HepG2 (cell line): ENCODE data around the gene CD19. TPM values are rescaled to one million over a fixed set of nuclear protein-coding genes. Genes with fewer than 3 reads are reported as not detected.

ENCODE experiments used
- AGO1 ChIP-seq: fragments of 200-400 bp; formaldehyde crosslinking; IDR thresholded peaks from 2 replicates; pipeline ENCODE4 v1.6.1; 2017; ENCODE audit warnings: mild to moderate bottlenecking, low read depth, low read length, moderate library complexity; ENCODE audit not compliant: poor library complexity, severe bottlenecking
- ARID2 ChIP-seq: sonication (generic); formaldehyde crosslinking; IDR thresholded peaks from 2 replicates; pipeline ENCODE4 v1.8.1; 2022; ENCODE audit warnings: mild to moderate bottlenecking, missing genetic modification reagents, borderline replicate concordance
- BRF2 ChIP-seq: sonication (generic); formaldehyde crosslinking; IDR thresholded peaks from 2 replicates; pipeline ENCODE4 v1.8.1; 2022; ENCODE audit warnings: mild to moderate bottlenecking, missing genetic modification reagents
- CBX5 ChIP-seq: sonication (generic); formaldehyde crosslinking; IDR thresholded peaks from 2 replicates; pipeline ENCODE4 v1.4.0; 2020; ENCODE audit warnings: missing genetic modification reagents, borderline replicate concordance
- CHD2 ChIP-seq: IDR thresholded peaks from 2 replicates; pipeline ENCODE4 v1.6.1; 2011; ENCODE audit warnings: low read depth, low read length, improper control_type of control experiment
- ELF3 ChIP-seq: IDR thresholded peaks from 2 replicates; pipeline ENCODE4 v1.6.1; 2016; ENCODE audit warnings: missing genetic modification reagents, missing compliant biosample characterization
- HMG20A ChIP-seq: IDR thresholded peaks from 2 replicates; pipeline ENCODE4 v1.6.1; 2016; ENCODE audit warnings: borderline replicate concordance
- HOXA7 ChIP-seq: sonication (generic); formaldehyde crosslinking; IDR thresholded peaks from 2 replicates; pipeline ENCODE4 v1.8.1; 2022; ENCODE audit warnings: mild to moderate bottlenecking, missing genetic modification reagents, moderate library complexity
- ISX ChIP-seq: sonication (generic); formaldehyde crosslinking; conservative IDR thresholded peaks from 2 replicates; pipeline ENCODE4 v1.5.0; 2020; ENCODE audit warnings: missing genetic modification reagents
- JARID2 ChIP-seq: sonication (generic); formaldehyde crosslinking; IDR thresholded peaks from 2 replicates; pipeline ENCODE4 v1.8.1; 2023; ENCODE audit warnings: missing genetic modification reagents, inconsistent platforms; ENCODE audit not compliant: insufficient replicate concordance
- MAF1 ChIP-seq: sonication (generic); formaldehyde crosslinking; IDR thresholded peaks from 2 replicates; pipeline ENCODE4 v1.5.0; 2020; ENCODE audit warnings: missing genetic modification reagents, borderline replicate concordance
- PHF21A ChIP-seq: sonication (generic); formaldehyde crosslinking; IDR thresholded peaks from 2 replicates; pipeline ENCODE4 v1.5.0; 2020; ENCODE audit warnings: mild to moderate bottlenecking, missing genetic modification reagents
- POGZ ChIP-seq: sonication (generic); formaldehyde crosslinking; IDR thresholded peaks from 2 replicates; pipeline ENCODE4 v1.4.0; 2020; ENCODE audit warnings: mild to moderate bottlenecking, missing genetic modification reagents
- RFXAP ChIP-seq: sonication (generic); formaldehyde crosslinking; IDR thresholded peaks from 2 replicates; pipeline ENCODE4 v1.4.0; 2020; ENCODE audit warnings: missing genetic modification reagents, borderline replicate concordance
- RXRB ChIP-seq: IDR thresholded peaks from 2 replicates; pipeline ENCODE4 v1.6.1; 2016; ENCODE audit warnings: borderline replicate concordance, missing genetic modification reagents, missing compliant biosample characterization
- SOX6 ChIP-seq, 2 experiments: fragments of 450-650 bp in 1 of 2; sonication (generic) in 1 of 2; formaldehyde crosslinking in 1 of 2; IDR thresholded peaks; 2 replicates each; pipeline versions ENCODE4 v1.4.0 to v1.6.1; 2017 to 2020; ENCODE audit warnings: antibody characterized with exemption in 1 of 2, mild to moderate bottlenecking in 1 of 2, missing genetic modification reagents in 1 of 2
- SP140L ChIP-seq: sonication (generic); formaldehyde crosslinking; IDR thresholded peaks from 2 replicates; pipeline ENCODE4 v1.4.0; 2020; ENCODE audit warnings: missing genetic modification reagents, borderline replicate concordance
- SUZ12 ChIP-seq: fragments of 150-350 bp; IDR thresholded peaks from 2 replicates; pipeline ENCODE4 v1.6.1; 2014; ENCODE audit warnings: low read depth, low read length
- SYNCRIP ChIP-seq: fragments of 200-400 bp; formaldehyde crosslinking; IDR thresholded peaks from 2 replicates; pipeline ENCODE4 v1.6.1; 2018; ENCODE audit warnings: mild to moderate bottlenecking, low read depth, low read length; ENCODE audit not compliant: insufficient read depth
- TEAD3 ChIP-seq: optimal IDR thresholded peaks from 2 replicates; pipeline ENCODE3; 2016; ENCODE audit warnings: borderline replicate concordance
- ZBTB43 ChIP-seq: sonication (generic); formaldehyde crosslinking; conservative IDR thresholded peaks from 2 replicates; pipeline ENCODE4 v1.4.0; 2020; ENCODE audit warnings: missing genetic modification reagents
- ZBTB44 ChIP-seq: sonication (generic); formaldehyde crosslinking; IDR thresholded peaks from 2 replicates; pipeline ENCODE4 v1.4.0; 2020; ENCODE audit warnings: missing genetic modification reagents
- ZNF672 ChIP-seq: sonication (generic); formaldehyde crosslinking; IDR thresholded peaks from 2 replicates; pipeline ENCODE4 v1.8.1; 2022; ENCODE audit warnings: missing genetic modification reagents
- ZNF83 ChIP-seq: sonication (generic); formaldehyde crosslinking; IDR thresholded peaks from 2 replicates; pipeline ENCODE4 v1.4.0; 2020; ENCODE audit warnings: missing genetic modification reagents, mild to moderate bottlenecking, borderline replicate concordance
- ZSCAN20 ChIP-seq: sonication (generic); formaldehyde crosslinking; IDR thresholded peaks from 2 replicates; pipeline ENCODE4 v1.4.0; 2020; ENCODE audit warnings: missing genetic modification reagents, mild to moderate bottlenecking, borderline replicate concordance
- ZSCAN29 ChIP-seq: sonication (generic); formaldehyde crosslinking; conservative IDR thresholded peaks from 2 replicates; pipeline ENCODE4 v1.4.0; 2020; ENCODE audit warnings: mild to moderate bottlenecking, missing genetic modification reagents
- polyA plus RNA-seq, 8 experiments: library from polyadenylated mRNA; depleted of rRNA in 3 of 8; stranded (reverse) in 7 of 8; unstranded in 1 of 8; fragments of >200 nt; fragmentation: Illumina TruSeq in 4 of 8; extraction: Trizol in 4 of 8; gene quantifications; 2 replicates each; pipeline versions ENCODE4 v1.2.1 to v1.2.3, GENCODE V29; 2011 to 2016; ENCODE audit warnings: low read depth in 4 of 8, missing spikeins in 1 of 8, mixed read lengths in 1 of 8; ENCODE audit not compliant: insufficient read depth in 1 of 8
- total RNA-seq, 5 experiments: library from RNA; depleted of rRNA; stranded (reverse); fragments of >200 nt; fragmentation: Illumina TruSeq; extraction: Trizol; gene quantifications; 2 replicates each; pipeline ENCODE4 v1.2.3, GENCODE V29; 2016; ENCODE audit warnings: low read depth in 1 of 5

Gene CD19
- total and polyA plus RNA-seq, 2 of the 13 experiments (the other 11 are each of a cell fraction or from before 2014, with no cell fraction given): 0.55 to 1.1 TPM

- no peak for TF ChIP-seq BRF2
- TF ChIP-seq POGZ (CRISPR knock-in tag): peak; percentile 71
- TF ChIP-seq ZNF672 (CRISPR knock-in tag): no peak
- TF ChIP-seq RXRB (CRISPR knock-in tag): peak; percentile 10; the same call in 1 of the 2 replicates
- no peak for TF ChIP-seq HMG20A (CRISPR knock-in tag)
- no peak for TF ChIP-seq SYNCRIP
- TF ChIP-seq MAF1 (CRISPR knock-in tag): 0 out of 2 replicates have a peak, but pooled peaks have one; percentile 41
- no peak for TF ChIP-seq ISX (CRISPR knock-in tag)
- peak; percentile 93 for TF ChIP-seq TEAD3
- 0 out of 2 replicates have a peak, but pooled peaks have one; percentile 20 for TF ChIP-seq RFXAP (CRISPR knock-in tag)
- TF ChIP-seq PHF21A (CRISPR knock-in tag): peak; percentile 32; the same call in 1 of the 2 replicates
- no peak for TF ChIP-seq SP140L (CRISPR knock-in tag)
- no peak for TF ChIP-seq HOXA7 (CRISPR knock-in tag)
- no peak for TF ChIP-seq ZBTB44 (CRISPR knock-in tag)
- no peak for TF ChIP-seq SOX6 (IDR thresholded peaks at IDR 0.05)
- no peak for TF ChIP-seq SOX6 (CRISPR knock-in tag; IDR thresholded peaks at IDR 0.05)
- 0 out of 2 replicates have a peak, but pooled peaks have one; percentile 49 for TF ChIP-seq ARID2 (CRISPR knock-in tag)
- TF ChIP-seq AGO1: no peak
- peak; percentile 96 for TF ChIP-seq ELF3 (CRISPR knock-in tag)
- no peak for TF ChIP-seq CBX5 (CRISPR knock-in tag)
- TF ChIP-seq CHD2: peak; percentile 82
- peak; percentile 84; the same call in 1 of the 2 replicates for TF ChIP-seq SUZ12
- TF ChIP-seq ZSCAN20 (CRISPR knock-in tag): peak; percentile 65; the same call in 1 of the 2 replicates
- TF ChIP-seq ZSCAN29 (CRISPR knock-in tag): 0 out of 2 replicates have a peak, but pooled peaks have one; percentile 48
- TF ChIP-seq ZBTB43 (CRISPR knock-in tag): 0 out of 2 replicates have a peak, but pooled peaks have one; percentile 47
- TF ChIP-seq ZNF83 (CRISPR knock-in tag): no peak
- no peak for TF ChIP-seq JARID2 (CRISPR knock-in tag)
Measured at GRCh38 chr16:28950648-28951409, 19.1 kb downstream of the CD19 start, which contains the start of gene NFATC2IP (continued).
